ENCODE results near the gene SAV1.

- TF ChIP-seq, protein P1, sequence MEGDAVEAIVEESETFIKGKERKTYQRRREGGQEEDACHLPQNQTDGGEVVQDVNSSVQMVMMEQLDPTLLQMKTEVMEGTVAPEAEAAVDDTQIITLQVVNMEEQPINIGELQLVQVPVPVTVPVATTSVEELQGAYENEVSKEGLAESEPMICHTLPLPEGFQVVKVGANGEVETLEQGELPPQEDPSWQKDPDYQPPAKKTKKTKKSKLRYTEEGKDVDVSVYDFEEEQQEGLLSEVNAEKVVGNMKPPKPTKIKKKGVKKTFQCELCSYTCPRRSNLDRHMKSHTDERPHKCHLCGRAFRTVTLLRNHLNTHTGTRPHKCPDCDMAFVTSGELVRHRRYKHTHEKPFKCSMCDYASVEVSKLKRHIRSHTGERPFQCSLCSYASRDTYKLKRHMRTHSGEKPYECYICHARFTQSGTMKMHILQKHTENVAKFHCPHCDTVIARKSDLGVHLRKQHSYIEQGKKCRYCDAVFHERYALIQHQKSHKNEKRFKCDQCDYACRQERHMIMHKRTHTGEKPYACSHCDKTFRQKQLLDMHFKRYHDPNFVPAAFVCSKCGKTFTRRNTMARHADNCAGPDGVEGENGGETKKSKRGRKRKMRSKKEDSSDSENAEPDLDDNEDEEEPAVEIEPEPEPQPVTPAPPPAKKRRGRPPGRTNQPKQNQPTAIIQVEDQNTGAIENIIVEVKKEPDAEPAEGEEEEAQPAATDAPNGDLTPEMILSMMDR (IDR thresholded peaks at IDR 0.05), result no peak
- TF ChIP-seq POLR2A (IDR thresholded peaks at IDR 0.05), result no peak
Observed at GRCh38 chr14:50647753-50648152, 20.4 kb downstream of the SAV1 start.
